K562 (cell line): ENCODE data around the gene RGL2. TPM values are rescaled to one million over a fixed set of nuclear protein-coding genes. Genes with fewer than 3 reads are reported as not detected.
A peak's percentile ranks its signal among the peaks of the same experiment; 100 is the strongest.

Experiments
- GTF2A2 ChIP-seq: IDR thresholded peaks from 2 replicates; pipeline ENCODE4 v1.6.1; 2016; ENCODE audit warnings: mild to moderate bottlenecking, missing genetic modification characterization, missing compliant biosample characterization
- KDM5B ChIP-seq: fragments of 200-600 bp; sonication (generic); IDR thresholded peaks from 2 replicates; pipeline ENCODE4 v1.6.1; 2012; ENCODE audit warnings: low read depth, mild to moderate bottlenecking, moderate library complexity, low read length, control low read depth, inconsistent platforms; ENCODE audit not compliant: insufficient replicate concordance
- POLR2B ChIP-seq: fragments of 450-650 bp; IDR thresholded peaks from 2 replicates; pipeline ENCODE4 v1.6.1; 2018; ENCODE audit warnings: low read depth; ENCODE audit not compliant: partially characterized antibody
- TAL1 ChIP-seq: fragments of 450-650 bp; IDR thresholded peaks from 2 replicates; pipeline ENCODE4 v1.6.1; 2016; ENCODE audit warnings: mild to moderate bottlenecking
- UBTF ChIP-seq, 2 experiments: IDR thresholded peaks; 2 replicates each; pipeline ENCODE4 v1.6.1; 2012; ENCODE audit warnings: improper control_type of control experiment in 2 of 2, low read depth in 2 of 2, low read length in 2 of 2, borderline replicate concordance in 1 of 2
- ZBTB1 ChIP-seq: sonication (generic); formaldehyde crosslinking; IDR thresholded peaks from 2 replicates; pipeline ENCODE4 v1.8.1; 2023; ENCODE audit warnings: missing genetic modification reagents, low read depth, mild to moderate bottlenecking, borderline replicate concordance
- ZBTB5 ChIP-seq: fragments of 450-650 bp; IDR thresholded peaks from 2 replicates; pipeline ENCODE4 v1.6.1; 2017; ENCODE audit warnings: antibody characterized with exemption
- ZMIZ1 ChIP-seq, 2 experiments: fragments of 150-350 bp in 1 of 2; IDR thresholded peaks; 2 replicates each; pipeline ENCODE4 v1.6.1; 2012 to 2016; ENCODE audit warnings: low read depth in 2 of 2, low read length in 2 of 2, mild to moderate bottlenecking in 1 of 2, moderate library complexity in 1 of 2
- ZNF584 ChIP-seq: fragments of 200-800 bp; sonication (Bioruptor generic); IDR thresholded peaks from 2 replicates; pipeline ENCODE4 v1.6.1; 2016; ENCODE audit warnings: low read depth, mild to moderate bottlenecking, missing genetic modification characterization, missing compliant biosample characterization
- polyA plus RNA-seq, 8 experiments: library from polyadenylated mRNA; depleted of rRNA in 4 of 8; stranded (reverse) in 5 of 8; unstranded in 3 of 8; fragments of >200 nt; fragmentation: Nextera tagmentation in 2 of 8; fragmentation: Illumina TruSeq in 1 of 8; extraction: Ambion mirVana in 2 of 8; extraction: Trizol in 1 of 8; gene quantifications; 2 replicates each; pipeline versions ENCODE4 v1.2.1 to v1.2.3, GENCODE V29; 2011 to 2014; ENCODE audit warnings: inconsistent platforms in 1 of 8, missing spikeins in 1 of 8
- total RNA-seq, 7 experiments: library from RNA; depleted of rRNA in 6 of 7; stranded (reverse); fragments of >200 nt in 6 of 7; fragmentation: Illumina TruSeq in 2 of 7; extraction: Trizol in 2 of 7; gene quantifications; 2 replicates each; pipeline versions ENCODE4 v1.2.1 to v1.2.3, GENCODE V29; 2011 to 2021; ENCODE audit warnings: low replicate concordance in 1 of 7

RGL2 gene
- total and polyA plus RNA-seq, 9 of the 15 experiments (the other 6 are each of a cell fraction or from before 2014, with no cell fraction given), result 1.8 to 57.1 (median 19.5) TPM

- peak in 1 of 2 experiments; percentile 83; a peak in 1 of 4 replicates for TF ChIP-seq ZMIZ1 (IDR thresholded peaks at IDR 0.05; ENCODE audit: low read depth in 2 of 2, low read length in 2 of 2)
- peak; percentile 100 for TF ChIP-seq KDM5B
- TF ChIP-seq ZNF584 (CRISPR knock-in tag), result peak; percentile 91
- TF ChIP-seq POLR2B, result peak; percentile 100
- TF ChIP-seq GTF2A2 (tag), result peak; percentile 94
- no peak for TF ChIP-seq ZBTB1 (CRISPR knock-in tag)
- TF ChIP-seq TAL1, result no peak; the same call in 1 of the 2 replicates
- TF ChIP-seq ZBTB5, result no peak
- TF ChIP-seq UBTF (IDR thresholded peaks at IDR 0.05; ENCODE audit: borderline replicate concordance in 1 of 2, low read depth in 2 of 2, low read length in 2 of 2), result no peak
Measured at GRCh38 chr6:33271468-33272274, 27.1 kb downstream of the RGL2 start, which contains the start of the genes RPS18 and VPS52 (continued).
